PC-9 (cell line): ENCODE data around the gene ARL13B.

Experiments used
- EZH2 ChIP-seq: fragments of 200-600 bp; sonication (generic); IDR thresholded peaks from 2 replicates; pipeline ENCODE4 v1.8.0; 2017; ENCODE audit warnings: antibody characterized with exemption, low read depth
- TF ChIP-seq, protein P1 (sequence below): fragments of 200-600 bp; sonication (generic); conservative IDR thresholded peaks from 2 replicates; pipeline ENCODE4 v1.6.1; 2017; ENCODE audit warnings: mixed run types, antibody characterized with exemption, mild to moderate bottlenecking, moderate library complexity

DNA sequence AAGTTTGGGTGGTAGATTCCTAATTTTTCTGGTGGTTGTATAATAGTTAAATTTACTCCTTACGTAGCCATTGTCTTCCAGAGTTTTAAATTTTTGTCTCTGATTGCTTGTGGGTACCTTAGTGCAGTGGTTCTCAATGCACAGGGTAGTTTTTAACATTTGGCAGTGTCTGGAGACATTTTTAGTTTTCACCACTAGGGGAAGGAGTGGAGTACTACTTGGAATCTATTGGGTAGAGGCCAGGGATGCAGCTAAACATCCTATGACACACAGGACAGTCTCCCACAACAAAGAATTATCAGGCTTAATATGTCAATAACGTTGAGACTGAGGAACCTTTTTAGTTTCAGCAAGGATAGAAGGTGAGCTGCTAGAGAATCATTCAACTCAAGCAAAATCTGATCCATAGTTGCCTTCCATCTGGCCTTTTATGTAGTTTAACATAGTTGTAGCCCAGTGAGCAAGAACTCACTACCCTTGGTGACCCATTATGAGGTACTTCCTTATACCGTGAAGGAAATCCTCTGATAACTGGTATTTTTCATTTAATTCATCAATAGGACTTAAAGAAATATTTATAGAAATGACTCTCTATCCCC, 57.1 kb downstream of the ARL13B start:
- TF ChIP-seq, protein P1, sequence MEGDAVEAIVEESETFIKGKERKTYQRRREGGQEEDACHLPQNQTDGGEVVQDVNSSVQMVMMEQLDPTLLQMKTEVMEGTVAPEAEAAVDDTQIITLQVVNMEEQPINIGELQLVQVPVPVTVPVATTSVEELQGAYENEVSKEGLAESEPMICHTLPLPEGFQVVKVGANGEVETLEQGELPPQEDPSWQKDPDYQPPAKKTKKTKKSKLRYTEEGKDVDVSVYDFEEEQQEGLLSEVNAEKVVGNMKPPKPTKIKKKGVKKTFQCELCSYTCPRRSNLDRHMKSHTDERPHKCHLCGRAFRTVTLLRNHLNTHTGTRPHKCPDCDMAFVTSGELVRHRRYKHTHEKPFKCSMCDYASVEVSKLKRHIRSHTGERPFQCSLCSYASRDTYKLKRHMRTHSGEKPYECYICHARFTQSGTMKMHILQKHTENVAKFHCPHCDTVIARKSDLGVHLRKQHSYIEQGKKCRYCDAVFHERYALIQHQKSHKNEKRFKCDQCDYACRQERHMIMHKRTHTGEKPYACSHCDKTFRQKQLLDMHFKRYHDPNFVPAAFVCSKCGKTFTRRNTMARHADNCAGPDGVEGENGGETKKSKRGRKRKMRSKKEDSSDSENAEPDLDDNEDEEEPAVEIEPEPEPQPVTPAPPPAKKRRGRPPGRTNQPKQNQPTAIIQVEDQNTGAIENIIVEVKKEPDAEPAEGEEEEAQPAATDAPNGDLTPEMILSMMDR: peak; percentile 78
- no peak for TF ChIP-seq EZH2
